Type B pancreatic cell (in vitro differentiated cells): ENCODE results near the gene CHRNA3. TPM values are rescaled to one million over a fixed set of nuclear protein-coding genes. Genes with fewer than 3 reads are reported as not detected.

ENCODE experiments used
- DNase-seq: peaks from one replicate; pipeline ENCODE4 v3.0.0; 2021; ENCODE audit warnings: mixed read lengths; ENCODE audit not compliant: unreplicated experiment; ENCODE audit errors: extremely low spot score
- H3K27ac Mint-ChIP-seq: 2 replicates; pipeline ENCODE4 v1.8.0; 2021; ENCODE audit warnings: mild to moderate bottlenecking, mixed read lengths
- H3K27me3 Mint-ChIP-seq: 2 replicates; pipeline ENCODE4 v1.8.0; 2021; ENCODE audit warnings: mixed read lengths
- H3K36me3 Mint-ChIP-seq: 2 replicates; pipeline ENCODE4 v1.8.0; 2021; ENCODE audit warnings: mixed read lengths
- H3K4me1 Mint-ChIP-seq: one replicate; pipeline ENCODE4 v1.8.0; 2021; ENCODE audit warnings: mixed read lengths; ENCODE audit not compliant: unreplicated experiment
- H3K4me3 Mint-ChIP-seq: 2 replicates; pipeline ENCODE4 v1.8.0; 2021; ENCODE audit warnings: mild to moderate bottlenecking, mixed read lengths
- H3K9me3 Mint-ChIP-seq: 2 replicates; pipeline ENCODE4 v1.8.0; 2021; ENCODE audit warnings: mixed read lengths
- CTCF ChIP-seq: fragments of 200-600 bp; sonication (generic); conservative IDR thresholded peaks from 2 replicates; pipeline ENCODE4 v1.5.0; 2021; ENCODE audit warnings: antibody characterized with exemption, mild to moderate bottlenecking
- total RNA-seq: library from RNA; stranded (reverse); gene quantifications from 2 replicates; pipeline ENCODE4 v1.2.1, GENCODE V29; 2021; ENCODE audit warnings: low replicate concordance

CHRNA3 gene
- total RNA-seq, 1 donor from 2014 or later, result 8.4 TPM

GRCh38 chr15:78629716-78630065 lies 8.9 kb upstream of the CHRNA3 start:
- H3K9me3 Mint-ChIP-seq, result peaks cover 7% of the 10 kb centered on the region
- peaks cover 50% of the 10 kb centered on the region for H3K27me3 Mint-ChIP-seq

GRCh38 chr15:78629031-78629715 lies 8.4 kb upstream of the CHRNA3 start:
- TF ChIP-seq CTCF, result no peak
- Mint-ChIP-seq H3K27me3 (peaks cover 55% of the 10 kb centered on the region), H3K4me1 (no peaks in the 10 kb centered on the region), H3K9me3 (peaks cover 7% of the 10 kb centered on the region), H3K36me3 (no peaks in the 10 kb centered on the region), H3K4me3 (no peak overlapping the region), H3K27ac (no peak overlapping the region)
- DNase-seq, result no peak

More at GRCh38 chr15:78629716-78630065, 8.9 kb upstream of the CHRNA3 start:
- Mint-ChIP-seq H3K4me3 (no peak overlapping the region), H3K36me3 (no peaks in the 10 kb centered on the region), H3K4me1 (no peaks in the 10 kb centered on the region), H3K27ac (no peak overlapping the region)
- TF ChIP-seq CTCF, result no peak
- DNase-seq, result no peak

- no peaks in the 10 kb centered on the region for H3K36me3 Mint-ChIP-seq
- H3K27ac Mint-ChIP-seq, result no peak overlapping the region
- DNase-seq, result no peak
- H3K4me1 Mint-ChIP-seq, result no peaks in the 10 kb centered on the region
- H3K9me3 Mint-ChIP-seq, result peaks cover 7% of the 10 kb centered on the region
- no peak overlapping the region for H3K4me3 Mint-ChIP-seq
- H3K27me3 Mint-ChIP-seq, result peaks cover 64% of the 10 kb centered on the region
- no peak for TF ChIP-seq CTCF
These were observed 7.4 kb upstream of the CHRNA3 start for GRCh38 chr15:78628227-78628626.

GRCh38 chr15:78627348-78627747 lies 6.6 kb upstream of the CHRNA3 start:
- H3K36me3 Mint-ChIP-seq, result no peaks in the 10 kb centered on the region
- H3K27me3 Mint-ChIP-seq, result peaks cover 67% of the 10 kb centered on the region
- H3K4me1 Mint-ChIP-seq, result no peaks in the 10 kb centered on the region
- no peak overlapping the region for H3K4me3 Mint-ChIP-seq
- H3K9me3 Mint-ChIP-seq, result no peaks in the 10 kb centered on the region
- DNase-seq, result no peak
- TF ChIP-seq CTCF, result no peak
- no peak overlapping the region for H3K27ac Mint-ChIP-seq

- DNase-seq, result no peak
- Mint-ChIP-seq H3K36me3 (no peaks in the 10 kb centered on the region), H3K27me3 (peaks cover 71% of the 10 kb centered on the region), H3K27ac (no peak overlapping the region), H3K4me3 (no peak overlapping the region), H3K4me1 (no peaks in the 10 kb centered on the region), H3K9me3 (no peaks in the 10 kb centered on the region)
- no peak for TF ChIP-seq CTCF
These were observed 5.7 kb upstream of the CHRNA3 start for GRCh38 chr15:78626381-78626995.
